ENCODE results near the gene PRKCSH. TPM values are rescaled to one million over a fixed set of nuclear protein-coding genes. Genes with fewer than 3 reads are reported as not detected.

The PRKCSH gene
- total RNA-seq, 1 donor from 2014 or later, result 199 TPM

DNA sequence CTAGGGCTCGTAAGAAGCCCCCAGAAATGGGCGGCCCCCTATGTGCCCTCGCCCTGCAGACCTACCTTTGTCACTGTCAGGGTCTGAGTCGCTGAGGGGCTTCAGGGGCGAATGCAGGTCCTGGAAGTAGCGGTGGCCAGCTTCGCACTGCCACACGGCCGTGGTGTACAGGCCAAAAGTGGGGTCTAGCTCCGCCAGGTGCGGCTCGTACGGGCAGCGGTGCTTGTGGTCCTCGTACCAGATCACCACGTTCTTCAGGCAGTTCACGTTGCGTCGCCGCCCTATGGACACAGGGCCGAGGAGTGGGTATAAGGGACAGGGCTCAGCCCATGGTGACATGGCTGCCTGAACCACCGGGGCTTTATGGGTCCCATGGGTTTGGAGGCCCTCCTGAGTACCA lies 60.5 kb downstream of the PRKCSH start:
- no peak for DNase-seq (ENCODE audit: low spot score)

DNA sequence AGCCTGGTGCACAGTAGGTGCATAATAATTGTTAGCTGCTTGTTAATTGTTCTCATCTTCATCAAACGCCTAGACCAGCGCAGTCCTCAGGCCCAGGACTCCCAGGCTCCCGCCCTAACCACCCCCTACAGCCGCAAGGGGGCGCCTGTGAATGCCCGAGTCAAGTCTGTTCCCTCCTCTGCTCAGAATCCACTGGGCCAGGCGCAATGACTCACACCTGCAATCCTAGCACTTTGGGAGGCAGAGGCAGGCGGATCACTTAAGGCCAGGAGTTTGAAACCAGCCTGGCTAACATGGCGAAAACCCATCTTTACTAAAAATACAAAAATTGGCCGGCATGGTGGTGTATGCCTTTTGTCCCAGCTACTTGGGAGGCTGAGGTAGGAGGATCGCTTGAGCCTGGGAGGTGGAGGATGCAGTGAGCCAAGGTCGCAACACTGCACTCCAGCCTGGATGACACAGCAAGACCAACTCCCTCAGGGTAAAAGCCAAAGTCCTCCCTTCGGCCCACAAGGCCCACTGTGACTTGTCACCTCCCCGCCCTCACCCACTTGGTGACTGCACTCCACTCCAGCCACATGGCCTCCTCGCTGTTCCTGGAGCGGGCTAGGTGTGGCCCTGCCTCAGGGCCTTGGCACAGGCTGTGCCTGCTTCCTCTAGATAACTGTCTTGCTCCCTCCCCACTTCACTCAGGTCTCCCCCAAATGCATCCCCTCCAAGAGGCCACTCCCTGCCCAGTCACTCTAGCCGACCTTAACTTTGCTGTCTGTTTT lies 61.1 kb downstream of the PRKCSH start:
- DNase-seq (ENCODE audit: low spot score), result no peak

DNA sequence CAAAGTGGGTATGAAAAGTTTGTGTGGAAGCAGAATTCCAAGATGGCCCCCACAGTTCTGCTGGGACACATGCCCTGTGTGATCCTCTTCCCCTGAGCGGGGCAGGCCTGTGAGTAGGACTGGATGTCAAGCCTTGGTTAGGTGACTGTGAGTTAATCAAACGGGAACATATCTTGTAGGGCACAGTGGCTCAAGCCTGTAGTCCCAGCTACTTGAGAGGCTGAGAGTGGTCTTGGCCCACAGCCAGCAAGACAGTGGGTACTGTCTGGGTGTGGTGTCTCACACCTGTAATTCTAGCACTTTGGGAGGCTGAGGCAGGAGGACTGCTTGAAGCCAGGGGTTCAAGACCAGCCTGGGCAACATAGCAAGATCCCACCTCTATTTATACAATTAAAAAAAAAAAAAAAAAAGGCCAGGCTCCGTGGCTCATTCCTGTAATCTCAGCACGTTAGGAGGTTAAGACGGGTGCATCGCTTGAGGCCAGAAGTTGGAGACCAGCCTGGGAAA lies 63.8 kb downstream of the PRKCSH start:
- DNase-seq (ENCODE audit: low spot score), result no peak

DNA sequence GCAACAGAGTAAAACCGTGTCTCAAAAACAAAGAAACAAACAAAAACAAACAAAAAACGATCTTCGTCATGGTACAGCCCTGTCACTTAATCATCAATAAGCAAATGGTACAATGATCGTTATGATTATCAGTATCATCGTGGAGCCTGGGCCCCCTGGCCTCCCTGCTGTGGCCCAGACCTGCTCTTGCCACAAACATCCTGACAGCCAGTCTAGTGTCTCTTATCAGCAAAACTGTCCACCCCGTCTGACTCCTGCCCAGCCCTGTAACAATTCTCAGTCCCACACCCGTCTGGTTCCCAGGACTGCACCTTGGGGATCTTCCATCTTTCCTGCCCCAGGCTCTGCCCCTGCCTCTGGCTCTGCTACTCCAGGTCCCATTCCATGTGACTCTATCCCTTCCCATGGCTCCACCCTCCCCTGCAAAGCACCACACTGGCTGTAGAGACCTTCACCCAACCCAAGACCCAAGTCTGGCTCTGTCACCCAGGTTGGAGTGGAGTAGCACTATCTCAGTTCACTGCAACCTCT lies 64.5 kb downstream of the PRKCSH start:
- no peak for DNase-seq (ENCODE audit: low spot score)

Small RNA genes lying within 50 kb of the gene (microRNA-seq; reads per million reads assigned to microRNA genes)
- gene MIR7974 (ENCODE audit: borderline number of aligned reads), result not detected

Other genes starting within 250 kb of the PRKCSH start
- gene KANK2, start 238.1 kb upstream of the PRKCSH start, total RNA-seq, result 121 TPM
- gene ANGPTL8, start 196.0 kb upstream of the PRKCSH start, total RNA-seq, result 4.5 TPM
- gene DOCK6, start 173.1 kb upstream of the PRKCSH start, total RNA-seq, result 119 TPM
- not detected for gene TSPAN16, start 139.5 kb upstream of the PRKCSH start, total RNA-seq
- 21.7 TPM for gene RAB3D, start 96.0 kb upstream of the PRKCSH start, total RNA-seq
- 54.3 TPM for gene TMEM205, start 89.4 kb upstream of the PRKCSH start, total RNA-seq
- 16.4 TPM for gene CCDC159, start 89.1 kb upstream of the PRKCSH start, total RNA-seq
- gene PLPPR2, start 80.2 kb upstream of the PRKCSH start, total RNA-seq, result 26.0 TPM
- gene SWSAP1, start 61.0 kb upstream of the PRKCSH start, total RNA-seq, result 1.2 TPM
- 9.6 TPM for gene EPOR, start 51.3 kb upstream of the PRKCSH start, total RNA-seq
- gene RGL3, start 16.3 kb upstream of the PRKCSH start, total RNA-seq, result 18.8 TPM
- 0.35 TPM for gene ODAD3, start 514 bp upstream of the PRKCSH start, total RNA-seq
- gene ELAVL3, start 45.4 kb downstream of the PRKCSH start, total RNA-seq, result not detected
- gene ZNF653, start 70.2 kb downstream of the PRKCSH start, total RNA-seq, result 8.6 TPM
- gene ECSIT, start 93.5 kb downstream of the PRKCSH start, total RNA-seq, result 28.4 TPM
- 21.8 TPM for gene CNN1, start 103.2 kb downstream of the PRKCSH start, total RNA-seq
- 35.0 TPM for gene ELOF1, start 123.6 kb downstream of the PRKCSH start, total RNA-seq
- 35.0 TPM for gene ACP5, start 142.0 kb downstream of the PRKCSH start, total RNA-seq
- 5.4 TPM for gene ZNF627, start 161.8 kb downstream of the PRKCSH start, total RNA-seq

Data from mesenteric fat pad (tissue), 1 donor.